HTERT RPE-1 (cell line): ENCODE data around the gene ADCK1.
"Not testable (repeated sequence)": the region's sequence is repeated elsewhere in the genome, so short reads cannot be mapped to it uniquely, and the experiment has no call there.

Experiments
- in situ Hi-C: fragments of 300-500 bp; cut with MboI; formaldehyde crosslinking; loops from 4 replicates; pipeline ENCODE4 v1.14.3; 2020; ENCODE audit warnings: low sequenced_read_pairs

ADCK1 gene

GRCh38 chr14:77936138-77936639, 136.3 kb downstream of the ADCK1 start:
- in situ Hi-C loops, result no loop called here

- in situ Hi-C loops, result no loop called here
Observed at GRCh38 chr14:77947372-77947771, 147.5 kb downstream of the ADCK1 start.

GRCh38 chr14:77950371-77951063, 150.6 kb downstream of the ADCK1 start:
- in situ Hi-C loops, result no loop called here

- in situ Hi-C loops, result no loop called here
Observed at GRCh38 chr14:77955816-77956484, 156.0 kb downstream of the ADCK1 start.

GRCh38 chr14:77959686-77960085, 159.8 kb downstream of the ADCK1 start:
- in situ Hi-C loops, result not testable (repeated sequence)

- in situ Hi-C loops, result no loop called here
Observed at GRCh38 chr14:77961847-77962580, 162.1 kb downstream of the ADCK1 start.

GRCh38 chr14:77962731-77963520, 163.0 kb downstream of the ADCK1 start:
- in situ Hi-C loops, result no loop called here

- in situ Hi-C loops, result no loop called here
Observed at GRCh38 chr14:77964586-77964985, 164.7 kb downstream of the ADCK1 start.

GRCh38 chr14:77965050-77965449, 165.1 kb downstream of the ADCK1 start:
- in situ Hi-C loops, result no loop called here

- in situ Hi-C loops, result no loop called here
Observed at GRCh38 chr14:77965919-77966435, 166.1 kb downstream of the ADCK1 start.

GRCh38 chr14:77967110-77967509, 167.2 kb downstream of the ADCK1 start:
- in situ Hi-C loops, result no loop called here

- in situ Hi-C loops, result no loop called here
Observed at GRCh38 chr14:77970646-77971045, 170.7 kb downstream of the ADCK1 start.

- in situ Hi-C loops, result no loop called here
Observed at GRCh38 chr14:77973246-77973645, 173.3 kb downstream of the ADCK1 start.

GRCh38 chr14:77976591-77976990, 176.7 kb downstream of the ADCK1 start:
- in situ Hi-C loops, result no loop called here

- in situ Hi-C loops, result no loop called here
Observed at GRCh38 chr14:77979171-77979570, 179.3 kb downstream of the ADCK1 start.

GRCh38 chr14:77979666-77980351, 179.9 kb downstream of the ADCK1 start:
- in situ Hi-C loops, result no loop called here

- in situ Hi-C loops, result no loop called here
Observed at GRCh38 chr14:77980475-77981321, 180.8 kb downstream of the ADCK1 start.
